Measurements from ENCODE around the gene DNAJC5G.

DNAJC5G gene

GRCh38 chr2:27238976-27239375 lies 36.3 kb upstream of the DNAJC5G start:
- Histone ChIP-seq H3K4me1 (no peaks in the 10 kb centered on the region), H3K9me3 (ENCODE audit: control insufficient read depth, low read length) (no peaks in the 10 kb centered on the region), H3K9ac (no peak overlapping the region), H3K4me2 (ENCODE audit: low read length) (no peak overlapping the region), H3K4me3 (ENCODE audit: low read depth, low read length) (no peak overlapping the region), H3K27ac (no peak overlapping the region), H3K27me3 (ENCODE audit: control insufficient read depth, insufficient read depth, low read length) (no peaks in the 10 kb centered on the region), H2AFZ (no peak overlapping the region), H3K79me2 (no peaks in the 10 kb centered on the region), H3K36me3 (ENCODE audit: control insufficient read depth, insufficient read depth, low read length) (no peaks in the 10 kb centered on the region)
- no peak for TF ChIP-seq CTCF (IDR thresholded peaks at IDR 0.05)

GRCh38 chr2:27240406-27240805 lies 34.8 kb upstream of the DNAJC5G start:
- no peak overlapping the region for H3K4me2 ChIP-seq (ENCODE audit: low read length)
- H3K9me3 ChIP-seq (ENCODE audit: control insufficient read depth, low read length) = no peaks in the 10 kb centered on the region
- no peak overlapping the region for H3K4me3 ChIP-seq (ENCODE audit: low read depth, low read length)
- no peak for TF ChIP-seq CTCF (IDR thresholded peaks at IDR 0.05)
- no peak overlapping the region for H3K9ac ChIP-seq
- H3K36me3 ChIP-seq (ENCODE audit: control insufficient read depth, insufficient read depth, low read length) = no peaks in the 10 kb centered on the region
- H3K4me1 ChIP-seq = no peaks in the 10 kb centered on the region
- no peaks in the 10 kb centered on the region for H3K27me3 ChIP-seq (ENCODE audit: control insufficient read depth, insufficient read depth, low read length)
- no peak overlapping the region for H3K27ac ChIP-seq
- no peak overlapping the region for H2AFZ ChIP-seq
- H3K79me2 ChIP-seq = no peaks in the 10 kb centered on the region

DNA sequence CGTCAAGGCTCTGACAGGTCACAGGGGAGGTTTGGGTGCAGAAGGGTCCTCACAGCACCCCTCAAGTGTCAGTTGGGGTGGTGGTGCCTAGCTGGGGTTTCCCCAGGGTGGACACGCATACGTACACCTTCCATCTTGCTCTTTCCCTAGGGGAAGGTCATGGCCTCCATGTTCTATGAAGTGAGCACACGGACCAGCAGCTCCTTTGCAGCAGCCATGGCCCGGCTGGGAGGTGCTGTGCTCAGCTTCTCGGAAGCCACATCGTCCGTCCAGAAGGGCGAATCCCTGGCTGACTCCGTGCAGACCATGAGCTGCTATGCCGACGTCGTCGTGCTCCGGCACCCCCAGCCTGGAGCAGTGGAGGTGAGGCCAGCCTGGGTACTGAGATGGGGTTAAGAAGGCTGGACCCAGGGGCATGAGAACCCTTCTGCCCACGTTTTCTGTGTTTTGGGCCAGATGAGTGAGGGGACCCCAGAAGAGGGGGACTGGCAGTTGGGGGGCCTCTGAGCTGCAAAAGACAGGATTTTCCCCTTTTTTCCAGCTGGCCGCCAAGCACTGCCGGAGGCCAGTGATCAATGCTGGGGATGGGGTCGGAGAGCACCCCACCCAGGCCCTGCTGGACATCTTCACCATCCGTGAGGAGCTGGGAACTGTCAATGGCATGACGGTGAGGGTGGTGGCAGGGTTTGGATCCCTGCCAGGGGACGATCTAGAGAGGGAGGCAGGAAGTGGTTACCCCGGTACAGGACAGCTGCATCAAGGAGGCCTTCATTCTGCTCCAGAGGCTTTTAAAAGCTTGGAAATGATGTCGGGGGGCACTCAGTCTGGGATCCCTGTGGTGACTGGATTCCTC lies 33.2 kb upstream of the DNAJC5G start:
- Histone ChIP-seq H3K36me3 (ENCODE audit: control insufficient read depth, insufficient read depth, low read length) (no peaks in the 10 kb centered on the region), H3K9me3 (ENCODE audit: control insufficient read depth, low read length) (no peaks in the 10 kb centered on the region), H3K27ac (no peak overlapping the region), H3K27me3 (ENCODE audit: control insufficient read depth, insufficient read depth, low read length) (no peaks in the 10 kb centered on the region), H3K4me1 (no peaks in the 10 kb centered on the region), H3K9ac (no peak overlapping the region), H3K4me2 (ENCODE audit: low read length) (no peak overlapping the region), H3K79me2 (no peaks in the 10 kb centered on the region), H2AFZ (no peak overlapping the region), H3K4me3 (ENCODE audit: low read depth, low read length) (no peak overlapping the region)
- no peak for TF ChIP-seq CTCF (IDR thresholded peaks at IDR 0.05)

DNA sequence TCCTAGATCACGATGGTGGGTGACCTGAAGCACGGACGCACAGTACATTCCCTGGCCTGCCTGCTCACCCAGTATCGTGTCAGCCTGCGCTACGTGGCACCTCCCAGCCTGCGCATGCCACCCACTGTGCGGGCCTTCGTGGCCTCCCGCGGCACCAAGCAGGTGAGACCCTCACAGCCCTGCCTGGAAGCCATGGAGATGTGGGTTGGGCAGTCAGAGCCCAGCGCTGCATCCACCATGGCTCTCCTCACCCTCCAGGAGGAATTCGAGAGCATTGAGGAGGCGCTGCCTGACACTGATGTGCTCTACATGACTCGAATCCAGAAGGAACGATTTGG lies 32.6 kb upstream of the DNAJC5G start:
- Histone ChIP-seq H3K79me2 (no peaks in the 10 kb centered on the region), H3K27ac (no peak overlapping the region), H3K4me2 (ENCODE audit: low read length) (no peak overlapping the region), H3K36me3 (ENCODE audit: control insufficient read depth, insufficient read depth, low read length) (no peaks in the 10 kb centered on the region), H3K9ac (no peak overlapping the region), H3K4me1 (no peaks in the 10 kb centered on the region), H3K9me3 (ENCODE audit: control insufficient read depth, low read length) (no peaks in the 10 kb centered on the region), H3K4me3 (ENCODE audit: low read depth, low read length) (no peak overlapping the region), H3K27me3 (ENCODE audit: control insufficient read depth, insufficient read depth, low read length) (no peaks in the 10 kb centered on the region), H2AFZ (no peak overlapping the region)
- no peak for TF ChIP-seq CTCF (IDR thresholded peaks at IDR 0.05)

Measured in parathyroid adenoma (tissue), 2 donors.